ENCODE data around the gene MCM6. TPM values are rescaled to one million over a fixed set of nuclear protein-coding genes. Genes with fewer than 3 reads are reported as not detected.

MCM6 gene
- total RNA-seq, 1 donor from 2014 or later = 11.8 TPM

- DNase-seq (ENCODE audit: low spot score) = no peak
Measured at GRCh38 chr2:135863233-135863632, 13.0 kb downstream of the MCM6 start.

GRCh38 chr2:135862718-135863117 lies 13.5 kb downstream of the MCM6 start:
- no peak for DNase-seq (ENCODE audit: low spot score)

- DNase-seq (ENCODE audit: low spot score) = no peak
Measured at GRCh38 chr2:135853401-135853800, 22.8 kb downstream of the MCM6 start.

- peak; percentile 16 for DNase-seq (ENCODE audit: low spot score)
Measured at GRCh38 chr2:135851858-135852257, 24.4 kb downstream of the MCM6 start.

GRCh38 chr2:135850892-135851668 lies 25.2 kb downstream of the MCM6 start:
- DNase-seq (ENCODE audit: low spot score) = peak; percentile 45

GRCh38 chr2:135849087-135849486 lies 27.2 kb downstream of the MCM6 start:
- no peak for DNase-seq (ENCODE audit: low spot score)

- DNase-seq (ENCODE audit: low spot score) = no peak
Measured at GRCh38 chr2:135845997-135846396, 30.2 kb downstream of the MCM6 start.

GRCh38 chr2:135845257-135845656 lies 31.0 kb downstream of the MCM6 start:
- peak; percentile 35 for DNase-seq (ENCODE audit: low spot score)

GRCh38 chr2:135844301-135844895 lies 31.8 kb downstream of the MCM6 start:
- DNase-seq (ENCODE audit: low spot score) = peak; percentile 89

- no peak for DNase-seq (ENCODE audit: low spot score)
Measured at GRCh38 chr2:135843671-135844070, 32.6 kb downstream of the MCM6 start.

- DNase-seq (ENCODE audit: low spot score) = peak; percentile 27
Measured at GRCh38 chr2:135840601-135841000, 35.6 kb downstream of the MCM6 start.

- peak; percentile 74 for DNase-seq (ENCODE audit: low spot score)
Measured at GRCh38 chr2:135839713-135840112, 36.5 kb downstream of the MCM6 start.

- DNase-seq (ENCODE audit: low spot score) = no peak
Measured at GRCh38 chr2:135838502-135838901, 37.7 kb downstream of the MCM6 start.

- DNase-seq (ENCODE audit: low spot score) = no peak
Measured at GRCh38 chr2:135836596-135837270, 39.5 kb downstream of the MCM6 start, which contains the start of gene LCT. Gene LCT, minus strand, starts transcription at chr2:135837184. Its CDS starts 15 bp downstream, at chr2:135837169.

- no peak for DNase-seq (ENCODE audit: low spot score)
Measured at GRCh38 chr2:135832891-135833290, 43.4 kb downstream of the MCM6 start.

GRCh38 chr2:135831180-135831812 lies 44.9 kb downstream of the MCM6 start:
- no peak for DNase-seq (ENCODE audit: low spot score)

- DNase-seq (ENCODE audit: low spot score) = no peak
Measured at GRCh38 chr2:135829378-135830135, 46.7 kb downstream of the MCM6 start.

- DNase-seq (ENCODE audit: low spot score) = no peak
Measured at GRCh38 chr2:135826544-135826943, 49.7 kb downstream of the MCM6 start.

GRCh38 chr2:135825550-135826176 lies 50.6 kb downstream of the MCM6 start:
- no peak for DNase-seq (ENCODE audit: low spot score)

GRCh38 chr2:135825131-135825530 lies 51.1 kb downstream of the MCM6 start:
- DNase-seq (ENCODE audit: low spot score) = no peak

GRCh38 chr2:135822855-135823254 lies 53.4 kb downstream of the MCM6 start:
- DNase-seq (ENCODE audit: low spot score) = no peak

Measured in umbilical cord (tissue), 2 donors.